ENCODE measurements around the gene KCNJ11. TPM values are rescaled to one million over a fixed set of nuclear protein-coding genes. Genes with fewer than 3 reads are reported as not detected.

KCNJ11 gene
- total and polyA plus RNA-seq, 2 of the 13 experiments (the other 11 are each of a cell fraction or from before 2014, with no cell fraction given) = 0.38 to 1.6 TPM

DNA sequence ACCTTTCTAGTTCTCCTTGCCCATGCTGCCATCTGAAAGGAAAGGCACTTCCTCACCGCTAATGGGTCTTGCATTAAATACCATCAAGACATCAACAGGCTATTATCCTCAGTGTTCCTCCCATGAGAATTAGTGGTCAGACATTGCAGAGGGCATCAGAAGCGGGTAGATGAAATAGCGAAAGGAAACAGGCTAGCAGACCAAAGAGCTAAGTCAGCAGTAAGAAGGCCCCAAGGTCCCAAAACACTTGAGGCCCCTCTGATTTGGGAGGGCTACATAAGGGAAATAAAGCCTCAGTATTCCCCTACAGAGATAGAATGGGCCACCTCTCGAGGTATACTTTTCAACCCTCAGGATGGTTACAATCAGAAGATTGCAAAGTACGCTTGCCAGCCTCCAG, 12.9 kb downstream of the KCNJ11 start:
- H3K4me3 ChIP-seq (replicated peaks in 1 of 3; ENCODE audit: insufficient read depth in 1 of 3, low read depth in 2 of 3, low read length in 3 of 3) = no peak overlapping the region
- FAIRE-seq (no peak), ATAC-seq (no peak), DNase-seq (ENCODE audit: low spot score) (no peak)
- POLR2A ChIA-PET = no interaction called here
- H3K9ac ChIP-seq (ENCODE audit: insufficient read depth, low read depth, low read length) = no peak overlapping the region
- in situ Hi-C loops (cut with HindIII; ENCODE audit: extremely low pct_ligation_motif_present, low pct_unique_long_range_greater_than_20kb) (no loop called here), intact Hi-C loops (cut with micrococcal nuclease; ENCODE audit: unreplicated experiment) (no loop called here)
- H3K27ac ChIP-seq (ENCODE audit: extremely low read length, insufficient read depth, low read length) = no peak overlapping the region
- peaks cover 19% of the 10 kb centered on the region for H3K9me3 ChIP-seq (ENCODE audit: low read length)
- 78% methylated on average over 5 of the region's 5 CpGs for WGBS (ENCODE audit: low lambda C conversion rate)
- no TSS peak for BruUV-seq (replicated peaks)
- CTCF ChIA-PET (ENCODE audit: low intra/inter-chr PET ratio, low total read pairs) = no interaction called here
- TF ChIP-seq, protein P1, sequence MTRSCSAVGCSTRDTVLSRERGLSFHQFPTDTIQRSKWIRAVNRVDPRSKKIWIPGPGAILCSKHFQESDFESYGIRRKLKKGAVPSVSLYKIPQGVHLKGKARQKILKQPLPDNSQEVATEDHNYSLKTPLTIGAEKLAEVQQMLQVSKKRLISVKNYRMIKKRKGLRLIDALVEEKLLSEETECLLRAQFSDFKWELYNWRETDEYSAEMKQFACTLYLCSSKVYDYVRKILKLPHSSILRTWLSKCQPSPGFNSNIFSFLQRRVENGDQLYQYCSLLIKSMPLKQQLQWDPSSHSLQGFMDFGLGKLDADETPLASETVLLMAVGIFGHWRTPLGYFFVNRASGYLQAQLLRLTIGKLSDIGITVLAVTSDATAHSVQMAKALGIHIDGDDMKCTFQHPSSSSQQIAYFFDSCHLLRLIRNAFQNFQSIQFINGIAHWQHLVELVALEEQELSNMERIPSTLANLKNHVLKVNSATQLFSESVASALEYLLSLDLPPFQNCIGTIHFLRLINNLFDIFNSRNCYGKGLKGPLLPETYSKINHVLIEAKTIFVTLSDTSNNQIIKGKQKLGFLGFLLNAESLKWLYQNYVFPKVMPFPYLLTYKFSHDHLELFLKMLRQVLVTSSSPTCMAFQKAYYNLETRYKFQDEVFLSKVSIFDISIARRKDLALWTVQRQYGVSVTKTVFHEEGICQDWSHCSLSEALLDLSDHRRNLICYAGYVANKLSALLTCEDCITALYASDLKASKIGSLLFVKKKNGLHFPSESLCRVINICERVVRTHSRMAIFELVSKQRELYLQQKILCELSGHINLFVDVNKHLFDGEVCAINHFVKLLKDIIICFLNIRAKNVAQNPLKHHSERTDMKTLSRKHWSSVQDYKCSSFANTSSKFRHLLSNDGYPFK (CRISPR knock-in tag; IDR thresholded peaks at IDR 0.05; ENCODE audit: borderline replicate concordance) = no peak
- TF ChIP-seq, protein P2, sequence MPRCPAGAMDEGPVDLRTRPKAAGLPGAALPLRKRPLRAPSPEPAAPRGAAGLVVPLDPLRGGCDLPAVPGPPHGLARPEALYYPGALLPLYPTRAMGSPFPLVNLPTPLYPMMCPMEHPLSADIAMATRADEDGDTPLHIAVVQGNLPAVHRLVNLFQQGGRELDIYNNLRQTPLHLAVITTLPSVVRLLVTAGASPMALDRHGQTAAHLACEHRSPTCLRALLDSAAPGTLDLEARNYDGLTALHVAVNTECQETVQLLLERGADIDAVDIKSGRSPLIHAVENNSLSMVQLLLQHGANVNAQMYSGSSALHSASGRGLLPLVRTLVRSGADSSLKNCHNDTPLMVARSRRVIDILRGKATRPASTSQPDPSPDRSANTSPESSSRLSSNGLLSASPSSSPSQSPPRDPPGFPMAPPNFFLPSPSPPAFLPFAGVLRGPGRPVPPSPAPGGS (CRISPR knock-in tag; IDR thresholded peaks at IDR 0.05) = no peak
- TF ChIP-seq GPN1 (CRISPR knock-in tag; IDR thresholded peaks at IDR 0.05; ENCODE audit: borderline replicate concordance) (no peak), TCF7 (IDR thresholded peaks at IDR 0.05; ENCODE audit: low read depth) (no peak), MAFK (conservative IDR thresholded peaks at IDR 0.05 in 1 of 2, IDR thresholded peaks at IDR 0.05 in 1 of 2; ENCODE audit: low read length in 2 of 2) (peak; percentile 58 to 64), MTF1 (CRISPR knock-in tag; IDR thresholded peaks at IDR 0.05) (no peak), ELF3 (CRISPR knock-in tag; IDR thresholded peaks at IDR 0.05) (no peak), ZNF180 (CRISPR knock-in tag; IDR thresholded peaks at IDR 0.05; ENCODE audit: borderline replicate concordance, low read depth) (no peak), MAFF (IDR thresholded peaks at IDR 0.05; ENCODE audit: low read depth, low read length) (0 out of 2 replicates have a peak, but pooled peaks have one; percentile 40), RCOR2 (CRISPR knock-in tag; IDR thresholded peaks at IDR 0.05) (no peak), JUN (CRISPR knock-in tag; IDR thresholded peaks at IDR 0.05) (no peak)
- TF ChIP-seq, protein P3, sequence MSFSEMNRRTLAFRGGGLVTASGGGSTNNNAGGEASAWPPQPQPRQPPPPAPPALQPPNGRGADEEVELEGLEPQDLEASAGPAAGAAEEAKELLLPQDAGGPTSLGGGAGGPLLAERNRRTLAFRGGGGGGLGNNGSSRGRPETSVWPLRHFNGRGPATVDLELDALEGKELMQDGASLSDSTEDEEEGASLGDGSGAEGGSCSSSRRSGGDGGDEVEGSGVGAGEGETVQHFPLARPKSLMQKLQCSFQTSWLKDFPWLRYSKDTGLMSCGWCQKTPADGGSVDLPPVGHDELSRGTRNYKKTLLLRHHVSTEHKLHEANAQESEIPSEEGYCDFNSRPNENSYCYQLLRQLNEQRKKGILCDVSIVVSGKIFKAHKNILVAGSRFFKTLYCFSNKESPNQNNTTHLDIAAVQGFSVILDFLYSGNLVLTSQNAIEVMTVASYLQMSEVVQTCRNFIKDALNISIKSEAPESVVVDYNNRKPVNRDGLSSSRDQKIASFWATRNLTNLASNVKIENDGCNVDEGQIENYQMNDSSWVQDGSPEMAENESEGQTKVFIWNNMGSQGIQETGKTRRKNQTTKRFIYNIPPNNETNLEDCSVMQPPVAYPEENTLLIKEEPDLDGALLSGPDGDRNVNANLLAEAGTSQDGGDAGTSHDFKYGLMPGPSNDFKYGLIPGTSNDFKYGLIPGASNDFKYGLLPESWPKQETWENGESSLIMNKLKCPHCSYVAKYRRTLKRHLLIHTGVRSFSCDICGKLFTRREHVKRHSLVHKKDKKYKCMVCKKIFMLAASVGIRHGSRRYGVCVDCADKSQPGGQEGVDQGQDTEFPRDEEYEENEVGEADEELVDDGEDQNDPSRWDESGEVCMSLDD (CRISPR knock-in tag; IDR thresholded peaks at IDR 0.05; ENCODE audit: borderline replicate concordance) = no peak
- TF ChIP-seq, protein P4, sequence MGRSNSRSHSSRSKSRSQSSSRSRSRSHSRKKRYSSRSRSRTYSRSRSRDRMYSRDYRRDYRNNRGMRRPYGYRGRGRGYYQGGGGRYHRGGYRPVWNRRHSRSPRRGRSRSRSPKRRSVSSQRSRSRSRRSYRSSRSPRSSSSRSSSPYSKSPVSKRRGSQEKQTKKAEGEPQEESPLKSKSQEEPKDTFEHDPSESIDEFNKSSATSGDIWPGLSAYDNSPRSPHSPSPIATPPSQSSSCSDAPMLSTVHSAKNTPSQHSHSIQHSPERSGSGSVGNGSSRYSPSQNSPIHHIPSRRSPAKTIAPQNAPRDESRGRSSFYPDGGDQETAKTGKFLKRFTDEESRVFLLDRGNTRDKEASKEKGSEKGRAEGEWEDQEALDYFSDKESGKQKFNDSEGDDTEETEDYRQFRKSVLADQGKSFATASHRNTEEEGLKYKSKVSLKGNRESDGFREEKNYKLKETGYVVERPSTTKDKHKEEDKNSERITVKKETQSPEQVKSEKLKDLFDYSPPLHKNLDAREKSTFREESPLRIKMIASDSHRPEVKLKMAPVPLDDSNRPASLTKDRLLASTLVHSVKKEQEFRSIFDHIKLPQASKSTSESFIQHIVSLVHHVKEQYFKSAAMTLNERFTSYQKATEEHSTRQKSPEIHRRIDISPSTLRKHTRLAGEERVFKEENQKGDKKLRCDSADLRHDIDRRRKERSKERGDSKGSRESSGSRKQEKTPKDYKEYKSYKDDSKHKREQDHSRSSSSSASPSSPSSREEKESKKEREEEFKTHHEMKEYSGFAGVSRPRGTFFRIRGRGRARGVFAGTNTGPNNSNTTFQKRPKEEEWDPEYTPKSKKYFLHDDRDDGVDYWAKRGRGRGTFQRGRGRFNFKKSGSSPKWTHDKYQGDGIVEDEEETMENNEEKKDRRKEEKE (IDR thresholded peaks at IDR 0.05) = no peak
- no peaks in the 10 kb centered on the region for H3K4me1 ChIP-seq (ENCODE audit: insufficient read depth, low read length)
- no peaks in the 10 kb centered on the region for H3K27me3 ChIP-seq (ENCODE audit: control insufficient read depth in 1 of 2, insufficient read depth in 2 of 2, low read length in 2 of 2)
- H3K4me2 ChIP-seq (ENCODE audit: low read depth, low read length) = no peak overlapping the region
- no peaks in the 10 kb centered on the region for H4K20me1 ChIP-seq (ENCODE audit: insufficient read depth, low read length)
- H3K36me3 ChIP-seq (replicated peaks in 1 of 2; ENCODE audit: control insufficient read depth in 1 of 2, insufficient read depth in 2 of 2, low read length in 2 of 2) = peaks cover 43 to 84% of the 10 kb centered on the region in 2 experiments
- H2AFZ ChIP-seq (ENCODE audit: low read length) = no peak overlapping the region
- no peaks in the 10 kb centered on the region for H3K79me2 ChIP-seq (ENCODE audit: insufficient read depth, low read length)
